ENCODE data around the gene MASP1. TPM values are rescaled to one million over a fixed set of nuclear protein-coding genes. Genes with fewer than 3 reads are reported as not detected.
A peak's percentile ranks its signal among the peaks of the same experiment; 100 is the strongest.

MASP1 gene
- total and polyA plus RNA-seq, 2 experiments from 2014 or later: 1.6 to 3.0 TPM

GRCh38 chr3:187281191-187281714 is 10.3 kb downstream of the MASP1 start:
- Histone ChIP-seq H3K36me3 (ENCODE audit: insufficient read depth) (no peaks in the 10 kb centered on the region), H3K27ac (ENCODE audit: low read depth) (no peak overlapping the region), H3K4me2 (no peak overlapping the region), H3K4me3 (no peak overlapping the region), H3K27me3 (ENCODE audit: insufficient read depth) (no peaks in the 10 kb centered on the region), H2AFZ (no peak overlapping the region), H3F3A (replicated peaks; ENCODE audit: low read depth) (no peaks in the 10 kb centered on the region), H3K9me2 (ENCODE audit: insufficient read depth) (peaks cover 10% of the 10 kb centered on the region), H3K4me1 (ENCODE audit: insufficient read depth) (peaks cover 7% of the 10 kb centered on the region), H4K20me1 (replicated peaks; ENCODE audit: insufficient read depth) (no peaks in the 10 kb centered on the region), H3K79me2 (replicated peaks; ENCODE audit: insufficient read depth) (no peaks in the 10 kb centered on the region)
- Mint-ChIP-seq H3K4me3 (no peak overlapping the region), H3K27ac (no peak overlapping the region), H3K36me3 (ENCODE audit: low read depth) (no peaks in the 10 kb centered on the region; the same call in 2 of the 3 replicates), H3K9me3 (no peaks in the 10 kb centered on the region), H3K4me1 (peaks cover 6% of the 10 kb centered on the region), H3K27me3 (ENCODE audit: insufficient read depth, low read depth, poor library complexity) (peaks cover 6% of the 10 kb centered on the region)
- DNase-seq (ENCODE audit: low spot score) (peak; percentile 50), ATAC-seq (peak; percentile 82)
- no peak for TF ChIP-seq POLR2AphosphoS5 (IDR thresholded peaks at IDR 0.05; ENCODE audit: low read depth)
- peak in 1 of 2 experiments; percentile 23; a peak in 3 of 4 replicates for TF ChIP-seq CTCF (conservative IDR thresholded peaks at IDR 0.05; ENCODE audit: low read depth in 2 of 2)

DNA sequence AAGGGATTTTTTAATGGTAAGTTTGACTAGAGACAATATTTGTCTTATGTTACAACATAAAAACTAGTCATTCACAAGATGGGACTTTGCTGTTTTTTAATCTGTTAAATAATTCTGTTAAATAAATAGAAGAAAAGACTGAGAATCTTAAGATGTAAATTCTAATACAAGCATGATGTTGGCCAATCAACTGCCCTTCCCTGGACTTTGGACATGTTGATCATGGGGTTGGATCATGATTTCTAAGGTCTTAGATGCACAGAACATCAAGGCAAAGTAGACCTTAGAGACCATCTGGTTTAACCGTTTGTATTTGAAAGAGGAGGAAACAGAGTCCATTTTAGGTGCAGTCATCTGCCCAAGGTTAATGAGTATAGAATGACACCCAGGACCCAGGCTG is 10.9 kb downstream of the MASP1 start:
- peaks cover 12% of the 10 kb centered on the region for H3K4me1 Mint-ChIP-seq
- no peaks in the 10 kb centered on the region for H4K20me1 ChIP-seq (replicated peaks; ENCODE audit: insufficient read depth)
- H3K27ac Mint-ChIP-seq: no peak overlapping the region
- no peak overlapping the region for H3K27ac ChIP-seq (ENCODE audit: low read depth)
- peaks cover 9% of the 10 kb centered on the region for H3K9me2 ChIP-seq (ENCODE audit: insufficient read depth)
- no peak overlapping the region for H3K4me3 ChIP-seq
- H3K9me3 Mint-ChIP-seq: no peaks in the 10 kb centered on the region
- H3K36me3 ChIP-seq (ENCODE audit: insufficient read depth): no peaks in the 10 kb centered on the region
- TF ChIP-seq ZNF462 (CRISPR knock-in tag; IDR thresholded peaks at IDR 0.05) (no peak), ZNF114 (CRISPR knock-in tag; IDR thresholded peaks at IDR 0.05) (no peak), CTCF (conservative IDR thresholded peaks at IDR 0.05; ENCODE audit: low read depth in 2 of 2) (no peak), STAT1 (IDR thresholded peaks at IDR 0.05; ENCODE audit: unreplicated experiment) (no peak)
- no peak for DNase-seq (ENCODE audit: low spot score)
- H3K4me2 ChIP-seq: no peak overlapping the region
- H3K36me3 Mint-ChIP-seq (ENCODE audit: low read depth): no peaks in the 10 kb centered on the region; the same call in 2 of the 3 replicates
- H3K4me3 Mint-ChIP-seq: no peak overlapping the region
- no peaks in the 10 kb centered on the region for H3F3A ChIP-seq (replicated peaks; ENCODE audit: low read depth)
- H2AFZ ChIP-seq: no peak overlapping the region
- ATAC-seq: no peak
- H3K79me2 ChIP-seq (replicated peaks; ENCODE audit: insufficient read depth): no peaks in the 10 kb centered on the region
- H3K4me1 ChIP-seq (ENCODE audit: insufficient read depth): peaks cover 13% of the 10 kb centered on the region
- no peaks in the 10 kb centered on the region for H3K27me3 ChIP-seq (ENCODE audit: insufficient read depth)
- peaks cover 6% of the 10 kb centered on the region for H3K27me3 Mint-ChIP-seq (ENCODE audit: insufficient read depth, low read depth, poor library complexity)
